ENCODE results near the gene FBXW10. TPM values are rescaled to one million over a fixed set of nuclear protein-coding genes. Genes with fewer than 3 reads are reported as not detected.

The FBXW10 gene
- total RNA-seq, 1 experiment from 2014 or later = not detected

Other genes with a start within 250 kb of the FBXW10 start
- gene TBC1D28, start 99.7 kb upstream of the FBXW10 start, total RNA-seq (2021) = 0.09 to 0.15 TPM in 2 of 3 replicates, not detected in the other
- gene FOXO3B, start 61.7 kb upstream of the FBXW10 start, total RNA-seq (2021) = 9.9 to 11.9 TPM (median 10.7 TPM) in 3 replicates
- gene TVP23B, start 37.1 kb downstream of the FBXW10 start, total RNA-seq (2021) = 21.3 to 25.1 TPM (median 21.7 TPM) in 3 replicates
- 47.0 to 51.4 TPM (median 50.9 TPM) in 3 replicates for gene PRPSAP2, start 114.1 kb downstream of the FBXW10 start, total RNA-seq (2021)
- gene SLC5A10, start 208.1 kb downstream of the FBXW10 start, total RNA-seq (2021) = 0.09 TPM in 1 of 3 replicates, not detected in the others